ENCODE data around the gene NOP53.

The NOP53 gene

DNA sequence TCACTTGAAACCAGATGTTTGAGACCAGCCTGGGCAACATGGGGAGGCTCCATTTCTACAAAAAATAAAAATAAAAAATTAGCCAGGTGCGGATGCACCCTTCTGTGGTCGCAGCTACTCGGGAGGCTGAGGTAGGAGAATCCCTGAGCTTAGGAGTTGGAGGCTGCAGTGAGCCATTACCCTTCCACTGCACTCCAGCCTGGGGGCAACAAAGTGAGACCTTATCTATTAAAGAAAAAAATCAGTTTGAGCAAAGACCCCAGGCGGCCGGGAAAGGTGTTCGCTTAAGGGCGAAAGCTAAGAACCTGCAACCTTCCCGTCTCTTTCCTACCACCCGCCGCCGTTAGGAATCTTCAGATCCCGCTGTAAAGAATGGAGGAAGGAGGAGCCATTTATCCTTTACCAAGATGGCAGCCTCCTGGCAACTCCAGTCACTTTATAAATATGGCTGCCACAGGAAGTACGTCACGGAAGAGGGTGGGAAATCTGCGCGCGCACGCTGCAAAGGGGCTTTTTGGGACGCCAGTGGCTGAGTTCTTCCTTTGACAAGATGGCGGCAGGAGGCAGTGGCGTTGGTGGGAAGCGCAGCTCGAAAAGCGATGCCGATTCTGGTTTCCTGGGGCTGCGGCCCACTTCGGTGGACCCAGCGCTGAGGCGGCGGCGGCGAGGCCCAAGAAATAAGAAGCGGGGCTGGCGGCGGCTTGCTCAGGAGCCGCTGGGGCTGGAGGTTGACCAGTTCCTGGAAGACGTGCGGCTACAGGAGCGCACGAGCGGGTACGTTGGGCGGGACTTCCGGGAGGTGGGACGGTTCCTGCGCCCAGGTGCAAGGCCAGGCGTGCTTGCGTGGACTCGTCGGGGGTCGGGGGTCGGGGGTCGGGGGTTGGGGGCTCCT, at the start of gene NOP53:
Gene NOP53 (plus strand): TSS at position 537 of the 892 bp plus-strand sequence. CDS start 14 bp downstream, at position 551.
- Mint-ChIP-seq H3K27me3 (no peaks in the 10 kb centered on the region), H3K36me3 (peaks cover 6% of the 10 kb centered on the region), H3K27ac (peak within 1 kb of the TSS; percentile 99), H3K4me1 (ENCODE audit: low read depth) (peaks cover 49% of the 10 kb centered on the region), H3K4me3 (peak within 1 kb of the TSS; percentile 99), H3K9me3 (ENCODE audit: low read depth) (no peaks in the 10 kb centered on the region)

- Mint-ChIP-seq H3K27ac (no peak overlapping the region), H3K4me3 (no peak overlapping the region), H3K4me1 (ENCODE audit: low read depth) (no peaks in the 10 kb centered on the region), H3K9me3 (ENCODE audit: low read depth) (no peaks in the 10 kb centered on the region), H3K27me3 (no peaks in the 10 kb centered on the region), H3K36me3 (no peaks in the 10 kb centered on the region)
Observed at GRCh38 chr19:47696635-47697034, 48.7 kb upstream of the NOP53 start.

DNA sequence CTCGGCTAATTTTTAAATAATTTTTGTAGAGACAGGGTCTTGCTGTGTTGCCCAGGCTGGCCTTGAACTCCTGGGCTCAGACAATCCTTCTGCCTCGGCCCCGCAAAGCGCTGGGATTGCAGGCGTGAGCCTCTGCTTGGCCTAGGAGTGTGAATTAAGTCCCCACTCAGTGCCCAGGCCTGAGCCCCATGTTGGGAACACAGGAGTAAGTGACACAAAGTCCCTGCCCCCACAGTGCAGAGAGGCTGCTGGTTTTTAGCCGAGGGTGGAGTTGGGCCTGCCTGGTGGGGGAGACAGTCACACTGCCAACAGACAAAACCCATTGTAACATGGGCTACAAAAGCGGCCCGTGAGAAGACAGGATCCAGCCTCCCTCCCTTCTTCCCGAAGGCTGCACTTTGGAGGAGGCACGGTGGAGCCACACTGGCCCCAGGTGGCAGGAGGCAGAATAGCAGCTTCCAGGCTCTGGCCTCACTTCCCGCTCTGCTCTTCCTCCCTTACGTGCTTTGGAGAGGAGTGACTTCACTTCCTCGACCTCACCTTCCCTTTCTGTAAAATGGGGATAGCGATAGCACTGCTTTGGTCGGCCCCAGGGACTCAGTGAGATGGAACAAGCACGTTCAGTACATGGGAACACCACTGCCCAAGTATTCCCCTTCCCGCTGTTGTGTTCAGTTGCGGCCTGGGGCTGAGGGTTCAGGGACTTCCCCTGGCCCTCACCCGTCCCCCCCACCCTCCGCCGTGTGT, 47.3 kb upstream of the NOP53 start:
- Mint-ChIP-seq H3K9me3 (ENCODE audit: low read depth) (no peaks in the 10 kb centered on the region), H3K27ac (no peak overlapping the region), H3K4me3 (no peak overlapping the region), H3K27me3 (no peaks in the 10 kb centered on the region), H3K36me3 (no peaks in the 10 kb centered on the region), H3K4me1 (ENCODE audit: low read depth) (no peaks in the 10 kb centered on the region)

DNA sequence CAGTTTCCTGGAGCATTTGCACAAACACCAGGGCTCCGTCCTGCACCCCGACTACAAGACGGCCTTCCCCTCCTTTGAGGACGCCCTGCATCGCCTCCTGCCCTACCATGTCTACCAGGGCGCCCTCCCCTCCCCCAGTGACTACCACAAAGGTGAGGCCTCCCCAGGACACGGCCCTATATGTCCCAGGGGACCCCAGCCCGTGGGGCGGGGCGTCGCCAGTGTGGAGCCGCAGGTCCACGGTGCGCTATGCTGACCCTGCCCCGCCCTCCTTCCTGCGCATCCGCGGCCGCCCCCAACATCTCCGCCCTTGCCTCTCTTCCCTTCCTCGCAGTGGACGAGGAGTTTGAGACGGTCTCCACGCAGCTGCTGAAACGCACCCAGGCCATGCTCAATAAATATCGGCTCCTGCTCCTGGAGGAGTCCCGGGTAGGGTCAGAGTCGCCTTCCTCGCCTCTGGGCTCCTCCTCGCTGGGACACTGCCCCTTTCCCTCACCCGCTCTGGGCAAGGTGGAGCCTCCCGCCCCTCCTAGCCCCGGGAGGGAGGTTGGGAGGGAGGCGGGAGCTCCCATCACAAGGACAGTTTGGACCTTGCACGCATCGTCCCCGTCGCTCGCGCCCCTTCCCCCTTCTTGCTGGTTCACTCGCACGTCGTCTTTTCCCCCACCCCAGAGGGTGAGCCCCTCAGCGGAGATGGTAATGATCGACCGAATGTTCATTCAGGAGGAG, 46.6 kb upstream of the NOP53 start:
- no peak overlapping the region for H3K27ac Mint-ChIP-seq
- H3K27me3 Mint-ChIP-seq, result no peaks in the 10 kb centered on the region
- H3K9me3 Mint-ChIP-seq (ENCODE audit: low read depth), result no peaks in the 10 kb centered on the region
- H3K36me3 Mint-ChIP-seq, result no peaks in the 10 kb centered on the region
- no peak overlapping the region for H3K4me3 Mint-ChIP-seq
- no peaks in the 10 kb centered on the region for H3K4me1 Mint-ChIP-seq (ENCODE audit: low read depth)

DNA sequence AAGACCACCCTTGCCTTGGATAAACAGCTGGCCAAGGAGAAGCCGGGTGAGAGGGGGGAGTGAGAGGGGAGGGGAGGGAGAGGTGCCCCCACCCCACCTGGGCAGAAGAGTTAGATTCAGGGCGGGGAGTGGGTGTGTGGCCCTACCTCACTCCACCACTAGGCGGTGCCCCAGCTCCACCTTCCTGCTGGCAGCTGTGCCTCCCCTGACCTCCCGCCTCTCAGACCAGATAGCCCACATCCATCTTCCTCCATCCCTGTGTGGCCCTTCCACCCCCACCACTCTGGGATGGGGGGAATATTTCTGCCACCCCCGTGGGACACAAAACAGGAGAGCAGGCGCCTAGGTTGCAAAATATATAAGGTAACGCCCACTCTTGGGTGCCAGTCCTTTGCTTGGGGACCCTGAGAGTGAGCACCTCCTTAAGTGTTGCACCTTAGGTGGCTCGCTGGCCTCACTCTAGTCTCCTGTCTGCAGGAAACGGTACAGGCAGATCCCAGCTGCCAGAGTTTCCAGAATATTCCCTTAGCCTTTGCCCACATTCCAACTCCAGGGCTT, 45.9 kb upstream of the NOP53 start:
- no peaks in the 10 kb centered on the region for H3K27me3 Mint-ChIP-seq
- H3K27ac Mint-ChIP-seq, result no peak overlapping the region
- H3K36me3 Mint-ChIP-seq, result no peaks in the 10 kb centered on the region
- no peak overlapping the region for H3K4me3 Mint-ChIP-seq
- no peaks in the 10 kb centered on the region for H3K4me1 Mint-ChIP-seq (ENCODE audit: low read depth)
- no peaks in the 10 kb centered on the region for H3K9me3 Mint-ChIP-seq (ENCODE audit: low read depth)

- H3K4me1 Mint-ChIP-seq (ENCODE audit: low read depth), result no peaks in the 10 kb centered on the region
- H3K4me3 Mint-ChIP-seq, result no peak overlapping the region
- H3K36me3 Mint-ChIP-seq, result no peaks in the 10 kb centered on the region
- H3K27ac Mint-ChIP-seq, result no peak overlapping the region
- H3K27me3 Mint-ChIP-seq, result no peaks in the 10 kb centered on the region
- no peaks in the 10 kb centered on the region for H3K9me3 Mint-ChIP-seq (ENCODE audit: low read depth)
Observed at GRCh38 chr19:47700934-47701716, 44.2 kb upstream of the NOP53 start.

- H3K27ac Mint-ChIP-seq, result no peak overlapping the region
- H3K36me3 Mint-ChIP-seq, result no peaks in the 10 kb centered on the region
- no peaks in the 10 kb centered on the region for H3K27me3 Mint-ChIP-seq
- H3K9me3 Mint-ChIP-seq (ENCODE audit: low read depth), result no peaks in the 10 kb centered on the region
- no peaks in the 10 kb centered on the region for H3K4me1 Mint-ChIP-seq (ENCODE audit: low read depth)
- no peak overlapping the region for H3K4me3 Mint-ChIP-seq
Observed at GRCh38 chr19:47701717-47702552, 43.4 kb upstream of the NOP53 start.

- Mint-ChIP-seq H3K27me3 (peaks cover 4% of the 10 kb centered on the region), H3K27ac (no peak overlapping the region), H3K4me3 (no peak overlapping the region), H3K36me3 (no peaks in the 10 kb centered on the region), H3K9me3 (ENCODE audit: low read depth) (no peaks in the 10 kb centered on the region), H3K4me1 (ENCODE audit: low read depth) (no peaks in the 10 kb centered on the region)
Observed at GRCh38 chr19:47702671-47703070, 42.7 kb upstream of the NOP53 start.

GRCh38 chr19:47703301-47703700, 42.0 kb upstream of the NOP53 start:
- no peak overlapping the region for H3K4me3 Mint-ChIP-seq
- peaks cover 4% of the 10 kb centered on the region for H3K27me3 Mint-ChIP-seq
- H3K27ac Mint-ChIP-seq, result no peak overlapping the region
- H3K4me1 Mint-ChIP-seq (ENCODE audit: low read depth), result no peaks in the 10 kb centered on the region
- no peaks in the 10 kb centered on the region for H3K36me3 Mint-ChIP-seq
- no peaks in the 10 kb centered on the region for H3K9me3 Mint-ChIP-seq (ENCODE audit: low read depth)

DNA sequence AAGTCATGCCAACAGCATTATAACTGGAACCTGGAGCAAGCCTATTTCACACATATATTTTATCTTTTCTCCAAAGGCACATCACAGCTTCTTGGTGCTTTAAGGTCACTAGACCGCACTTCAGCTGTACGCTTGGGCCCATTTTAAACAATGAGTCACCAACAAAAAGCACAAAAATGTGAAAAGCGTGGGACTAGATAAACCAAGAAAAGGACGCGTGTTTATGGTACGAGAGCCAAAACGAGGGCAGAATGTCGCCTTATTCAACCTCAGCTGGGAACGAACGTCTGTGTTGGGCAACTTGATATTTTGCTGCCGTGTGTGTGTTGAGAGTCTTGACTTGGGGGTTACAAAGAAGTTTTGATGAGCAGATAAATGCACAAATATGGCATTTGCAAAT, 41.3 kb upstream of the NOP53 start:
- H3K27ac Mint-ChIP-seq, result no peak overlapping the region
- H3K9me3 Mint-ChIP-seq (ENCODE audit: low read depth), result no peaks in the 10 kb centered on the region
- H3K27me3 Mint-ChIP-seq, result peaks cover 4% of the 10 kb centered on the region
- no peaks in the 10 kb centered on the region for H3K4me1 Mint-ChIP-seq (ENCODE audit: low read depth)
- H3K36me3 Mint-ChIP-seq, result no peaks in the 10 kb centered on the region
- no peak overlapping the region for H3K4me3 Mint-ChIP-seq

- H3K4me3 Mint-ChIP-seq, result no peak overlapping the region
- no peaks in the 10 kb centered on the region for H3K4me1 Mint-ChIP-seq (ENCODE audit: low read depth)
- H3K27ac Mint-ChIP-seq, result no peak overlapping the region
- no peaks in the 10 kb centered on the region for H3K9me3 Mint-ChIP-seq (ENCODE audit: low read depth)
- peaks cover 4% of the 10 kb centered on the region for H3K27me3 Mint-ChIP-seq
- H3K36me3 Mint-ChIP-seq, result no peaks in the 10 kb centered on the region
Observed at GRCh38 chr19:47704656-47705055, 40.7 kb upstream of the NOP53 start.

GRCh38 chr19:47707135-47707925, 38.0 kb upstream of the NOP53 start:
- no peaks in the 10 kb centered on the region for H3K36me3 Mint-ChIP-seq
- no peak overlapping the region for H3K27ac Mint-ChIP-seq
- H3K4me3 Mint-ChIP-seq, result no peak overlapping the region
- no peaks in the 10 kb centered on the region for H3K4me1 Mint-ChIP-seq (ENCODE audit: low read depth)
- H3K27me3 Mint-ChIP-seq, result peaks cover 10% of the 10 kb centered on the region
- no peaks in the 10 kb centered on the region for H3K9me3 Mint-ChIP-seq (ENCODE audit: low read depth)

GRCh38 chr19:47711652-47712242, 33.6 kb upstream of the NOP53 start:
- Mint-ChIP-seq H3K9me3 (ENCODE audit: low read depth) (no peaks in the 10 kb centered on the region), H3K4me3 (no peak overlapping the region), H3K27me3 (peaks cover 22% of the 10 kb centered on the region), H3K27ac (no peak overlapping the region), H3K4me1 (ENCODE audit: low read depth) (no peaks in the 10 kb centered on the region), H3K36me3 (no peaks in the 10 kb centered on the region)
